Lower lobe of right lung (tissue), 2 donors: ENCODE measurements around the gene SRD5A3. TPM values are rescaled to one million over a fixed set of nuclear protein-coding genes. Genes with fewer than 3 reads are reported as not detected.
"Not testable (repeated sequence)": the region's sequence is repeated elsewhere in the genome, so short reads cannot be mapped to it uniquely, and the experiment has no call there.

Experiments used
- ATAC-seq, 2 donors: fragments of 200-7000 bp; cut with Tn5 transposase; one replicate each; pipeline ENCODE4 v1.9.1; 2020 to 2022; ENCODE audit warnings: mild to moderate bottlenecking in 2 of 2, moderate library complexity in 2 of 2
- DNase-seq: peaks from one replicate; pipeline ENCODE4 v3.0.0-alpha.2; 2020
- H3K27ac ChIP-seq: fragments of 200-600 bp; one replicate; pipeline ENCODE4 v1.8.0; 2022
- H3K27me3 ChIP-seq: fragments of 200-600 bp; one replicate; pipeline ENCODE4 v1.8.0; 2022; ENCODE audit warnings: low read depth
- H3K36me3 ChIP-seq: fragments of 200-600 bp; one replicate; pipeline ENCODE4 v1.8.0; 2022; ENCODE audit warnings: mild to moderate bottlenecking
- H3K4me1 ChIP-seq: fragments of 200-600 bp; one replicate; pipeline ENCODE4 v1.8.0; 2022
- H3K4me3 ChIP-seq: fragments of 200-600 bp; one replicate; pipeline ENCODE4 v1.8.0; 2022; ENCODE audit warnings: mild to moderate bottlenecking
- H3K9me3 ChIP-seq: fragments of 200-600 bp; one replicate; pipeline ENCODE4 v1.8.0; 2022
- CTCF ChIP-seq: fragments of 200-600 bp; IDR thresholded peaks from one replicate; pipeline ENCODE4 v1.8.0; 2022; ENCODE audit warnings: antibody characterized with exemption, mild to moderate bottlenecking
- intact Hi-C: fragments of 100-400 bp; cut with DNase I; formaldehyde crosslinking; loops from one replicate; pipeline ENCODE4 v1.11.0; 2022
- total RNA-seq: library from RNA; stranded (reverse); fragmentation: NEBNext Ultra II Directional; extraction: Animal tissue kit (Norgen Biotek cat#: 25700); gene quantifications from one replicate; pipeline ENCODE4 v1.2.1, GENCODE V29; 2021
- donor health status: DM: no; HTN: yes; CAD: no; lungs with severe emphysema.

Gene SRD5A3
- total RNA-seq, 1 donor from 2014 or later: 21.1 TPM

- H3K36me3 ChIP-seq: no peaks in the 10 kb centered on the region
- H3K27me3 ChIP-seq: no peaks in the 10 kb centered on the region
- peaks cover 25% of the 10 kb centered on the region for H3K4me1 ChIP-seq
- ATAC-seq: peak in 1 of 2 donors; percentile 15
- no peak for DNase-seq
- H3K4me3 ChIP-seq: no peak overlapping the region
- intact Hi-C loops: no loop called here
- TF ChIP-seq CTCF: no peak
- peak overlapping the region; percentile 2 for H3K27ac ChIP-seq
- no peaks in the 10 kb centered on the region for H3K9me3 ChIP-seq
Observed at GRCh38 chr4:55359397-55359916, 13.4 kb downstream of the SRD5A3 start.

GRCh38 chr4:55362938-55363337 is 16.9 kb downstream of the SRD5A3 start:
- intact Hi-C loops, ATAC-seq, H3K27ac ChIP-seq: not testable (repeated sequence)

GRCh38 chr4:55363691-55364351 is 17.8 kb downstream of the SRD5A3 start:
- Histone ChIP-seq H3K4me1 (peaks cover 9% of the 10 kb centered on the region), H3K27me3 (no peaks in the 10 kb centered on the region), H3K36me3 (peaks cover 5% of the 10 kb centered on the region), H3K4me3 (no peak overlapping the region), H3K27ac (no peak overlapping the region), H3K9me3 (no peaks in the 10 kb centered on the region)
- no peak for TF ChIP-seq CTCF
- no peak for DNase-seq
- ATAC-seq: peak in 1 of 2 donors; percentile 27
- intact Hi-C loops: no loop called here

More at GRCh38 chr4:55362938-55363337, 16.9 kb downstream of the SRD5A3 start:
- not testable (repeated sequence) for H3K9me3 ChIP-seq, H3K4me3 ChIP-seq, DNase-seq, H3K27me3 ChIP-seq, H3K36me3 ChIP-seq
- peaks cover 17% of the 10 kb centered on the region for H3K4me1 ChIP-seq

GRCh38 chr4:55364691-55365344 is 18.8 kb downstream of the SRD5A3 start:
- no peaks in the 10 kb centered on the region for H3K4me1 ChIP-seq
- no peak overlapping the region for H3K4me3 ChIP-seq
- DNase-seq (no peak), ATAC-seq (no peak)
- no peaks in the 10 kb centered on the region for H3K9me3 ChIP-seq
- H3K36me3 ChIP-seq: peaks cover 9% of the 10 kb centered on the region
- TF ChIP-seq CTCF: no peak
- no peak overlapping the region for H3K27ac ChIP-seq
- intact Hi-C loops: no loop called here
- no peaks in the 10 kb centered on the region for H3K27me3 ChIP-seq

- peak overlapping the region; percentile 39 for H3K27ac ChIP-seq
- no peaks in the 10 kb centered on the region for H3K27me3 ChIP-seq
- TF ChIP-seq CTCF: no peak
- ATAC-seq: no peak
- intact Hi-C loops: no loop called here
- peaks cover 12% of the 10 kb centered on the region for H3K36me3 ChIP-seq
- H3K4me3 ChIP-seq: no peak overlapping the region
- H3K4me1 ChIP-seq: no peaks in the 10 kb centered on the region
- DNase-seq: no peak
- H3K9me3 ChIP-seq: no peaks in the 10 kb centered on the region
Observed at GRCh38 chr4:55365345-55365728, 19.3 kb downstream of the SRD5A3 start.

GRCh38 chr4:55366621-55367020 is 20.6 kb downstream of the SRD5A3 start:
- Histone ChIP-seq H3K9me3 (no peaks in the 10 kb centered on the region), H3K4me1 (no peaks in the 10 kb centered on the region), H3K27ac (peak overlapping the region; percentile 11), H3K36me3 (peaks cover 17% of the 10 kb centered on the region), H3K4me3 (no peak overlapping the region), H3K27me3 (no peaks in the 10 kb centered on the region)
- intact Hi-C loops: no loop called here
- no peak for DNase-seq
- ATAC-seq: no peak
- no peak for TF ChIP-seq CTCF
